Muscle layer of duodenum (tissue), 2 donors: ENCODE measurements around the gene C1QA.

Experiments used
- H3K27ac ChIP-seq: one replicate; pipeline ENCODE4 v1.7.0; 2013; ENCODE audit warnings: mild to moderate bottlenecking, low read length
- H3K27me3 ChIP-seq: one replicate; pipeline ENCODE4 v1.7.0; 2013; ENCODE audit warnings: low read depth, mild to moderate bottlenecking, control low read depth, low read length
- H3K36me3 ChIP-seq, 2 donors: one replicate each; pipeline ENCODE4 v1.7.0; 2013; ENCODE audit warnings: low read length in 2 of 2, control low read depth in 1 of 2, mild to moderate bottlenecking in 1 of 2; ENCODE audit not compliant: insufficient read depth in 2 of 2, control insufficient read depth in 1 of 2
- H3K4me1 ChIP-seq, 2 donors: one replicate each; pipeline ENCODE4 v1.7.0; 2013; ENCODE audit warnings: low read length in 2 of 2, mild to moderate bottlenecking in 2 of 2, control low read depth in 1 of 2, moderate library complexity in 1 of 2; ENCODE audit not compliant: insufficient read depth in 2 of 2, control insufficient read depth in 1 of 2
- H3K4me3 ChIP-seq, 2 donors: one replicate each; pipeline ENCODE4 v1.7.0; 2013; ENCODE audit warnings: low read length in 2 of 2, low read depth in 1 of 2, mild to moderate bottlenecking in 1 of 2
- H3K9me3 ChIP-seq, 2 donors: one replicate each; pipeline ENCODE4 v1.7.0; 2013; ENCODE audit warnings: low read length in 2 of 2, control low read depth in 1 of 2, mild to moderate bottlenecking in 1 of 2; ENCODE audit not compliant: control insufficient read depth in 1 of 2
- donor health status: healthy.

C1QA gene

DNA sequence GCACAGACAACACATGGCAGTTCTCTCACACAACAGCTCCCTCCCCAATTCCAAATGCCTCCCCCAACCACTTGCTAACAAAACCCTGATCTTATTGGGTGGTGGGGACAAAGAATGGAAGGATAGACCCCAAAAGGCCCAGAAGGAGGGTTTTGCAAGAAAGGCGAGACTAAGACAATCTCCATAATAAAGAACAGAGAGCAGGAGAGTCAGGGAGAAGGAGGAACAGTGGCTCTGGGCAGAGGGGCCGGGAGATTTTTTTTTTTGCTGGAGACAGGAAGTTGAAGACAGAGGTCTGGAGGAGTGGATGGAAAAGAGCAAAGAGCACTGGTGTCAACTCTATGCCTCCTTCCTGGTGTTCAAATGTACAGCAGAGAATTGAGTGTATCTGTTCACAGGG, 6.5 kb upstream of the C1QA start:
- Histone ChIP-seq H3K27ac (no peak overlapping the region), H3K4me3 (no peak overlapping the region), H3K36me3 (no peaks in the 10 kb centered on the region), H3K4me1 (no peaks in the 10 kb centered on the region), H3K9me3 (no peaks in the 10 kb centered on the region), H3K27me3 (peaks cover 21% of the 10 kb centered on the region)

GRCh38 chr1:22633697-22634463, 2.5 kb upstream of the C1QA start:
- Histone ChIP-seq H3K27ac (no peak overlapping the region), H3K9me3 (no peaks in the 10 kb centered on the region), H3K27me3 (no peaks in the 10 kb centered on the region), H3K36me3 (no peaks in the 10 kb centered on the region), H3K4me3 (no peak overlapping the region), H3K4me1 (no peaks in the 10 kb centered on the region)

DNA sequence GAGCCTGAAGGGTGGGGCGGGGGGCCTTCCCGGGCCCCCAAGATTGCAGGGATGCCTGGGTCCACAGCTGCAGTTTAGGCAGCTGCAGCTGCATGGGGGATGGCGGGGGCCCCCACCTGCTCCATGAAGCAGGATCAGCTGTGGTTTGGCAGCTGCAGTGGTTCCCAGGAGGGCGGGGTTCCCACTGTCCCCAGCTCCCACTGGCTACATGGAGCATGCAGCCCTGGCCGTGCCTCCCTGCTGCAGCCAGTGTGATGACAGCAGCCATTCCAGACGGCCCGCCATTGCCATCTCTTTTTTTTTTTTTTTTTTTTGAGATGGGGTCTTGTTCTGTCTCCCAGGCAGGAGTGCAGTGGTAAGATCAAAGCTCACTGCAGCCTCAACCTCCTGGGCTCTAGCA, 992 bp upstream of the C1QA start:
- Histone ChIP-seq H3K27ac (no peak overlapping the region), H3K36me3 (no peaks in the 10 kb centered on the region), H3K4me1 (no peaks in the 10 kb centered on the region), H3K9me3 (no peaks in the 10 kb centered on the region), H3K4me3 (no peak overlapping the region), H3K27me3 (no peaks in the 10 kb centered on the region)

- H3K27ac ChIP-seq: peak overlapping the region; percentile 19
- peak overlapping the region; percentile 15 to 55 for H3K4me3 ChIP-seq
- no peaks in the 10 kb centered on the region for H3K27me3 ChIP-seq
- no peaks in the 10 kb centered on the region for H3K9me3 ChIP-seq
- H3K36me3 ChIP-seq: no peaks in the 10 kb centered on the region
- peaks cover 0 to 4% of the 10 kb centered on the region in 2 donors for H3K4me1 ChIP-seq
Observed at GRCh38 chr1:22636927-22637326, 499 bp downstream of the C1QA start.

DNA sequence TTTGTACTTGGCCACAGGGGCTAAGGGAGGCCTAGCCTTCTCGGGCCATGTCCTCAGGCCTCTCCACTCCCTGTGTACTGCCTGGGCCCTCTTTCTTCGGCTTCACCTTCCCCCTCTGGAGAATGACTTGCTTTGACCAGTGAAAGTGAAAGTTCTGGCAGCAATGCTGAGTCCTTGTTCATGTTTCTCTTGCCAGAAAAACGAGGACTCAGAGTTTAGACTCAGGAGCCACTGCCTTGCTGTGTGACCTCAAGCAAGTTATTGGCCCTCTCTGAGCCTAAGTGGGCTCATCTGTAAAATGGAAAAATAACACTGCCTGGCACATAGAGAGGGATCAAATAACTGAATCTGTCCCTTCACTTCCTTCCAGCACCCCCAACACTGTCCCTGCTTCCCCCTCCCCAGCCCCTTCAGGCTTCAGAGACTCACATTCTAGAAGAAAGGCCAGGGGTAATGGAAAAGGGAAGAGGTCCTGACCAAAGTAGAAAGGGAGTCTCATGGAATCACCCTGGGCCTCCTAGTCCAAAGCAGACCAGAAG, 1.5 kb downstream of the C1QA start:
- no peaks in the 10 kb centered on the region for H3K27me3 ChIP-seq
- H3K9me3 ChIP-seq: no peaks in the 10 kb centered on the region
- H3K4me1 ChIP-seq: peaks cover 0 to 4% of the 10 kb centered on the region in 2 donors
- H3K36me3 ChIP-seq: no peaks in the 10 kb centered on the region
- H3K4me3 ChIP-seq: peak overlapping the region in 1 of 2 donors; percentile 12
- H3K27ac ChIP-seq: no peak overlapping the region

DNA sequence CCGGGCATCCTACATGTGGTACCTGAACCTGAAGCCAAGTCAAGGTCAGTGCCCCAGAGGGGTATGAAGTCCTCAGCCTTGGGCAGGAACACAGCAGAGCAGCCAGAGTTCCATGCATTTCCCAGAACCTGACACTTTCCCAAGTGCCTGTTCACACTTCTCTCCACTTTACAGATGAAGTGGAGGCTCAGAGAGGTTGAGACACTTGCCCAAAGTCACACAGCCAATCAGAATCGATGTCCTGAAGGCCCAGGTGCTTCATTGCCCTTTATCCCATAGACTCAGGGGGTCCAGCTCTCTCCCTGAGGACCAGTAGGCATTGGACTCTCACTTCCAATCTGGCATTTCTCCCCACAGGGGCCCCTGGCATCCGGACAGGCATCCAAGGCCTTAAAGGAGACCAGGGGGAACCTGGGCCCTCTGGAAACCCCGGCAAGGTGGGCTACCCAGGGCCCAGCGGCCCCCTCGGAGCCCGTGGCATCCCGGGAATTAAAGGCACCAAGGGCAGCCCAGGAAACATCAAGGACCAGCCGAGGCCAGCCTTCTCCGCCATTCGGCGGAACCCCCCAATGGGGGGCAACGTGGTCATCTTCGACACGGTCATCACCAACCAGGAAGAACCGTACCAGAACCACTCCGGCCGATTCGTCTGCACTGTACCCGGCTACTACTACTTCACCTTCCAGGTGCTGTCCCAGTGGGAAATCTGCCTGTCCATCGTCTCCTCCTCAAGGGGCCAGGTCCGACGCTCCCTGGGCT, 2.2 kb downstream of the C1QA start:
- no peaks in the 10 kb centered on the region for H3K36me3 ChIP-seq
- peaks cover 0 to 4% of the 10 kb centered on the region in 2 donors for H3K4me1 ChIP-seq
- no peaks in the 10 kb centered on the region for H3K9me3 ChIP-seq
- no peaks in the 10 kb centered on the region for H3K27me3 ChIP-seq
- no peak overlapping the region for H3K27ac ChIP-seq
- peak overlapping the region in 1 of 2 donors; percentile 12 for H3K4me3 ChIP-seq

GRCh38 chr1:22639286-22639685, 2.9 kb downstream of the C1QA start:
- no peaks in the 10 kb centered on the region for H3K27me3 ChIP-seq
- H3K4me3 ChIP-seq: no peak overlapping the region
- H3K27ac ChIP-seq: no peak overlapping the region

GRCh38 chr1:22641247-22641646, 4.8 kb downstream of the C1QA start:
- no peaks in the 10 kb centered on the region for H3K27me3 ChIP-seq
- peaks cover 0 to 4% of the 10 kb centered on the region in 2 donors for H3K4me1 ChIP-seq
- no peak overlapping the region for H3K27ac ChIP-seq
- H3K36me3 ChIP-seq: no peaks in the 10 kb centered on the region
- H3K4me3 ChIP-seq: no peak overlapping the region
- no peaks in the 10 kb centered on the region for H3K9me3 ChIP-seq

More at GRCh38 chr1:22639286-22639685, 2.9 kb downstream of the C1QA start:
- Histone ChIP-seq H3K9me3 (no peaks in the 10 kb centered on the region), H3K36me3 (no peaks in the 10 kb centered on the region), H3K4me1 (peaks cover 0 to 4% of the 10 kb centered on the region in 2 donors)

DNA sequence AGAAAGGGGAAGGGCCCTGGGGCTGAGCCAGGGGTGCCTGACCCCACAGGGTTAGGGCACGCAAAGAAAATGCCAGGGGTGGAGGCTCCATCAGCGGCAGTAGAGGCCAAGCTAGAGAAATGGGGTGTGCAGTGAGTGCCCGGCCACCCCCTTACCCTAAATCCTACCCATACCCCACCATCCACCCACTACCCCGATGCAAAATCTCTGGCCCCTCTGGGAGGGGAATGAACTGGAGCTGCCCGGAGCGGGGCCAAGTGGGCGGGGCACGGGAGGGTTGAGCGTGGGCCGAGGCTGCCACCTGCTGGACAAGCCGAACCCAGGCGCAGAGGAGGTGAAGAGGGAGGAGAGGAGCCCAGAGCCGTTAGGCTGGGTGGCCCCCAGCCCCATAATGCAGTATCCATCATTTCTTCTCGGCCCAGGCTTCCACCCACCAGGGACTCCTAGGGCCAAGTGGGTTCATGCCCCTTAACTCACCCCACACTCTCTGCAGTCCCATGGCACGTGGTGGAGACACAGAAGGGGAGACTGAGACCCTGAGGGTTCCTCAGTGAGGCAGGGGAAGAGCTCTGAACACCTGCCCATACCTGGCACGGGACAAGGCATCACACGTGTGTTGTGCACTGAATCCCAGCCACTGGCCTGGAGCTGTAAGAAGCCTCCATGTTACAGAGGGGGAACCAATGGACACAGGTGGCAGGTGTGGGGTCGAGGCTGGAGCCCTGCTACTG, 5.6 kb downstream of the C1QA start:
- H3K4me3 ChIP-seq: no peak overlapping the region
- no peak overlapping the region for H3K27ac ChIP-seq
- peaks cover 0 to 4% of the 10 kb centered on the region in 2 donors for H3K4me1 ChIP-seq
- H3K36me3 ChIP-seq: no peaks in the 10 kb centered on the region
- no peaks in the 10 kb centered on the region for H3K27me3 ChIP-seq
- H3K9me3 ChIP-seq: no peaks in the 10 kb centered on the region

- H3K4me3 ChIP-seq: no peak within 1 kb of the TSS
Observed at GRCh38 chr1:22643381-22643780, 7.0 kb downstream of the C1QA start, which contains the start of gene C1QC. TSS of gene C1QC (plus strand) at chr1:22643633. CDS start at chr1:22644024, 391 bp downstream.

GRCh38 chr1:22643928-22644327, 7.5 kb downstream of the C1QA start:
- H3K27me3 ChIP-seq: no peaks in the 10 kb centered on the region

More at GRCh38 chr1:22643381-22643780, 7.0 kb downstream of the C1QA start, which contains the start of gene C1QC:
- Histone ChIP-seq H3K4me1 (peaks cover 0 to 4% of the 10 kb centered on the region in 2 donors), H3K9me3 (no peaks in the 10 kb centered on the region), H3K27ac (peak within 1 kb of the TSS; percentile 39), H3K27me3 (no peaks in the 10 kb centered on the region), H3K36me3 (no peaks in the 10 kb centered on the region)

More at GRCh38 chr1:22643928-22644327, 7.5 kb downstream of the C1QA start:
- no peaks in the 10 kb centered on the region for H3K36me3 ChIP-seq
- peaks cover 0 to 4% of the 10 kb centered on the region in 2 donors for H3K4me1 ChIP-seq
- H3K4me3 ChIP-seq: no peak overlapping the region
- H3K27ac ChIP-seq: no peak overlapping the region
- no peaks in the 10 kb centered on the region for H3K9me3 ChIP-seq
